ENCODE measurements around the gene INIP.
A peak's percentile ranks its signal among the peaks of the same experiment; 100 is the strongest.

The INIP gene, protein sequence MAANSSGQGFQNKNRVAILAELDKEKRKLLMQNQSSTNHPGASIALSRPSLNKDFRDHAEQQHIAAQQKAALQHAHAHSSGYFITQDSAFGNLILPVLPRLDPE

DNA sequence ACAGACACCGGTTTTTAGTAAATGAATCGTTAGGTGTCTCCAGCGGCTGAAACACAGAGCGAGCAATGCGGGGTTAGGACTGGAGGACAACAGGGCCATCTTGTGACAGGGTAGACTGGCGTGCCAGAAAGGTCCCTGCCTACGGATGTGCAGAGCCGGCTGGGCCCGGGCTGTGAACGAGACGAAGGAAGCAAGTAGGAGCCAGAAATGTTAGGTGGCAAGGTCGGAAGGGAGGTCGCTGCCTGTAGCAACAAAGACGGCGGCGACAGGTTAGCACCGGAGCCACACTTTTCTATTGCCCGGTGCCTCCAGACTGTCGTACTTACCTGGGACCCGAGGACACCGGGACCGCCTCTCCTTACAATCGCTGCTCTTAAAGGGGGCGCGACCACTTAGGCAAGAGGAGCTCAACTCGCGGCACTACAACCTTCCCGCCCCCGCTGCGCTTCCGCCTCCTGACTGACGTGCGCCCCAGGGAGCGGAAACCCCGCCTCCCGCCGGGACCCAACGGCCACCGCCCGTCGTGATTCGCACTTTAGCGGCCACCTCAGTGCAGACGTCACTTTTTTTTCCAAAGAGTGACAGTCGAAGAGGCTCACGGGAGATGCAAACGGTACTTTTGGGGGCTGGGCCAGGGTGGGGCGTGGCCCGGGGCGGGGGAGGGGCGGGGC, at the start of gene INIP:
Gene INIP, minus strand, starts transcription at position 457 of the 671 bp plus-strand sequence. CDS start 1,632 bp downstream, outside the sequence.
- TF ChIP-seq, protein P1, sequence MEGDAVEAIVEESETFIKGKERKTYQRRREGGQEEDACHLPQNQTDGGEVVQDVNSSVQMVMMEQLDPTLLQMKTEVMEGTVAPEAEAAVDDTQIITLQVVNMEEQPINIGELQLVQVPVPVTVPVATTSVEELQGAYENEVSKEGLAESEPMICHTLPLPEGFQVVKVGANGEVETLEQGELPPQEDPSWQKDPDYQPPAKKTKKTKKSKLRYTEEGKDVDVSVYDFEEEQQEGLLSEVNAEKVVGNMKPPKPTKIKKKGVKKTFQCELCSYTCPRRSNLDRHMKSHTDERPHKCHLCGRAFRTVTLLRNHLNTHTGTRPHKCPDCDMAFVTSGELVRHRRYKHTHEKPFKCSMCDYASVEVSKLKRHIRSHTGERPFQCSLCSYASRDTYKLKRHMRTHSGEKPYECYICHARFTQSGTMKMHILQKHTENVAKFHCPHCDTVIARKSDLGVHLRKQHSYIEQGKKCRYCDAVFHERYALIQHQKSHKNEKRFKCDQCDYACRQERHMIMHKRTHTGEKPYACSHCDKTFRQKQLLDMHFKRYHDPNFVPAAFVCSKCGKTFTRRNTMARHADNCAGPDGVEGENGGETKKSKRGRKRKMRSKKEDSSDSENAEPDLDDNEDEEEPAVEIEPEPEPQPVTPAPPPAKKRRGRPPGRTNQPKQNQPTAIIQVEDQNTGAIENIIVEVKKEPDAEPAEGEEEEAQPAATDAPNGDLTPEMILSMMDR (IDR thresholded peaks at IDR 0.05; ENCODE audit: extremely low read depth, insufficient read depth, missing control alignments): peak; percentile 26
- DNase-seq (ENCODE audit: low spot score): peak; percentile 95
- in situ Hi-C loops (cut with MboI; ENCODE audit: low pct_unique_long_range_greater_than_20kb, low sequenced_read_pairs, unreplicated experiment): no loop called here

DNA sequence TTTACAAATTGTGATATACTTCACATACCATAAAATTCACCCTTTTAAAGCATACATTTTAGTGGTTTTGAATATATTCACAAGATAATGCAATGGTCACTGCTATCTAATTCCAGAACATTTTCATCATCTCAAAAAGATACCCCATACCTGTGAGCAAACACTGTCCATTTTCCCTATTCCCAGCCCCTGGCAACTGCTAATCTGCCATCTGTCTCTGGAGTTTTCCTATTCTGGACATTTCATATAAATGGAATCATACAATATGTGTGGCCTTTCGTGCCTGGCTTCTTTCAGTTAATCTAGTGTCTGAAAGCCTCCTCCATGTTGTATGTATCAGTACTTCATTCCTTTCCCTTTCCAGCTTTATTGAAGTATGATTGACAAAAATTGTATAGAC, 47.4 kb upstream of the INIP start:
- in situ Hi-C loops (cut with MboI; ENCODE audit: low pct_unique_long_range_greater_than_20kb, low sequenced_read_pairs, unreplicated experiment): no loop called here
- no peak for DNase-seq (ENCODE audit: low spot score)
- TF ChIP-seq, protein P1 (IDR thresholded peaks at IDR 0.05; ENCODE audit: extremely low read depth, insufficient read depth, missing control alignments): no peak

DNA sequence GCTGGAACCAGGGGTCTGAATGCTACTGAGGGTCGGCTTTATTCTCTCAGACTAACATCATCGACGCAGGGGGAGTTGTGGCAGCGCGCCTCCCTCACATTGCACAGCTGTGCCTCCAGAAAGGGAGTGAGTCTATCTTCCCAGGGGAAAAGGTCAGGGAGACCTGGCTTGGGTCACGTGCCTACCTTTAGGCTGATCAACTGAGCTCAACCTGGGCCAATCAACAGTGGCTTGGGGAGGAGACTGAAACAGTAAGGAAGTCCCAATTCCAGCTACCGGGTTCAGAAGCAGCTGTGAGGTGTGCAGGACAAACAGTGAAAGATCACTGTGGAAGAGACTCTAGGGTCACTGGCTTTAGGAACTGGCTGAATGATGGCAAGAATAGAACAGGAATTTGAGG, 46.9 kb upstream of the INIP start:
- in situ Hi-C loops (cut with MboI; ENCODE audit: low pct_unique_long_range_greater_than_20kb, low sequenced_read_pairs, unreplicated experiment): no loop called here
- TF ChIP-seq, protein P1 (IDR thresholded peaks at IDR 0.05; ENCODE audit: extremely low read depth, insufficient read depth, missing control alignments): no peak

DNA sequence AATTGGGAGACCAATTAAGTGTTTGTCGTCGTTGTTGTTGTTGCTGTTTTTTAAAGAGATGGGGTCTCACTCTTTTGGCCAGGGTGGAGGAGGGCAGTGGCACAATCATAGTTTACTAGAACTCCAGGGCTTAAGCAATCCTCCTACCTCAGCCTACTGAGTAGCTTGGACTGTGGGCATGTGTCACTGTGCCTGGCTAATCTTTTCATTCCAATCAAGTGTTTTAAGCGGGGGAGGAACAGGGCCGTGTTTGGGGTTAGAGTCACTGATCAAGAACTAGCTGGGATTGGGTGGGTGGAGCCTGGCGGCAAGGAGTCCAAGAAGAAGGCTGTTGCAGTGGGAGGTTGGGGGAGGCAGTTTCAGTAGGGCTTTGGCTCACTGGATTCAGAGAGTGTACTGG, 46.4 kb upstream of the INIP start:
- DNase-seq (ENCODE audit: low spot score): no peak
- in situ Hi-C loops (cut with MboI; ENCODE audit: low pct_unique_long_range_greater_than_20kb, low sequenced_read_pairs, unreplicated experiment): no loop called here
- TF ChIP-seq, protein P1 (IDR thresholded peaks at IDR 0.05; ENCODE audit: extremely low read depth, insufficient read depth, missing control alignments): no peak

More for the DNA sequence above, 46.9 kb upstream of the INIP start:
- no peak for DNase-seq (ENCODE audit: low spot score)

DNA sequence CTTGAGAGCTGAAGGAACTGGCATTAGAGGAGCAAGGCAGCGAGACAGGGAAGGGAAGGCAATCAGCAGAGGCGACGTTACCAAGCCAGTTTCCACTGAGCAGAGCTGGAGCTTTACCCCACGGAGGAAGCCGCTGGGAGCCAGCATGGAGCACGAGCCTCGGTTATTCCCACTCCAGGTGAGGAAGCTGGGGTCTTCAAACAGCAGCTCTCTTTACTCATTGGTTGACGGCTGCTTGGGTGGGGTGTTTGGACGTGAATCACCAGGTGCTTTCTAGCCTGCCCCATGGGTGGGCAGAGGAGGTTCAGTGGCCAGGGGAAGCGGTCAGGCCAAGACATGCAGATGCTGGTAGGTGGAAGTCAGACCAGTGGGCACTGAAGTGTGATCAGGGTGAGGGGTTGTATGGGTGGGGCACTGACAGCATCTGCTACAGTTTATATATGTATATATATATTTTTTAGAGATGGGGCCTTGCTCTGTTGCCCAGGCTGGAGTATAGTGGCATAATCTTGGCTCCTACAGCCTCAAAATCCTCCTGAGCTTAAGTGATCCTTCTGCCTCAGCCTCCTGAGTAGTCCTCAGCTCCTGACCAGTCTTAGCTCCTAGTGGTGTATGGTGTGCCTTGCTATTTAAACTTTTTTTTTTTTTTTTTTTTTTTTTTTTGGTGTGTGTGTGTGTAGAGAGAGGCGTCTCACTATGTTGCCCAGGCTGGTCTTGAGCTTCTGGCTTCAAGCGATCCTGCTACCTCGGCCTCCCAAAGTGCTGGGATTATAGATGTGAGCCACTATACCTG, 45.0 kb upstream of the INIP start:
- DNase-seq (ENCODE audit: low spot score): no peak
- TF ChIP-seq, protein P1 (IDR thresholded peaks at IDR 0.05; ENCODE audit: extremely low read depth, insufficient read depth, missing control alignments): no peak
- in situ Hi-C loops (cut with MboI; ENCODE audit: low pct_unique_long_range_greater_than_20kb, low sequenced_read_pairs, unreplicated experiment): no loop called here

DNA sequence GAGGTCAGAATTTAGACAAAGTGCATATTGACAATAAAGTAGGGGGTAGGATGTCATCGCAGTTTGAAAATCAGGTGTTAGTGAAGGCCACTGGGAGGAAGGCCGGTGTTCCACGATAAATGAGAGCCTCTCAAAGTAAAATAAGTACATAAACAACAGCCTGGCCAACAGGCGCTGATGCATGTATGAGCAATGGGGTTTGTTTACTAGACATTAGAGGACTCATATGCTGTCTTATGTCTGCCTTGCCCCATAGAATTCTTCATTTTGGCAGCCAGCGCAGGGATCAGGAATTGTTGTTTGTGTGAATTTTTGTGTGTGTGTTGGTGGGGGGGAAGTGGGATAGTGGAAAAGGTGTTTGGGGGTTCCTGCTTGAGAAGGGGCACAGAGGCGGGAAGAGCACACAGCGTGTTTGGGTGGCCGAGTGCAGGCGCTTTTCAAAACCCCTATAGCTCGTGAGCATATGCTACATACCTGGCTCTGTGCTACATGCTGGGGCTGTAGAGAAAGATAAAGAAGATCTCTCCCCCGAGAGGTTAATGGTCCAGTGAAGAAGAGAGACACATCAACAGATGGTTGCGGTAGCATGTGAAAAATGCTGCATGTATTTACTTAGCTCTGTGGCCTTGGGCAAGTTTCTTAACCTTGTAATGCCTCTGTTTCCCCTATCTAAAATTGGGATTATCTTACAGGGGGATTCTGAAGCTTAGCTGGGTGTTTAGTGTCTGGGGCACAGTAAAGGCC, 44.2 kb upstream of the INIP start:
- TF ChIP-seq, protein P1 (IDR thresholded peaks at IDR 0.05; ENCODE audit: extremely low read depth, insufficient read depth, missing control alignments): no peak
- DNase-seq (ENCODE audit: low spot score): no peak
- in situ Hi-C loops (cut with MboI; ENCODE audit: low pct_unique_long_range_greater_than_20kb, low sequenced_read_pairs, unreplicated experiment): no loop called here
